IPS-20b (cell line): ENCODE measurements around the gene HK1.
"Not testable (repeated sequence)": the region's sequence is repeated elsewhere in the genome, so short reads cannot be mapped to it uniquely, and the experiment has no call there.

Experiments used
- H3K27ac ChIP-seq: one replicate; pipeline ENCODE4 v1.5.1; 2013; ENCODE audit warnings: low read length
- H3K27me3 ChIP-seq: 2 replicates; pipeline ENCODE4 v1.6.1; 2013; ENCODE audit warnings: mild to moderate bottlenecking, low read length, inconsistent platforms; ENCODE audit not compliant: insufficient read depth
- H3K36me3 ChIP-seq: 2 replicates; pipeline ENCODE4 v1.6.1; 2013; ENCODE audit warnings: low read depth, mild to moderate bottlenecking, inconsistent platforms, low read length, moderate library complexity; ENCODE audit not compliant: insufficient read depth
- H3K4me1 ChIP-seq: 2 replicates; pipeline ENCODE4 v1.6.1; 2013; ENCODE audit warnings: mild to moderate bottlenecking, control low read depth, inconsistent platforms, low read length, moderate library complexity; ENCODE audit not compliant: insufficient read depth
- H3K4me3 ChIP-seq: 2 replicates; pipeline ENCODE4 v1.5.1; 2013; ENCODE audit warnings: mild to moderate bottlenecking, low read length, inconsistent platforms
- H3K9ac ChIP-seq: 2 replicates; pipeline ENCODE4 v1.6.1; 2013; ENCODE audit warnings: low read depth, mild to moderate bottlenecking, inconsistent platforms, low read length, moderate library complexity
- H3K9me3 ChIP-seq: 2 replicates; pipeline ENCODE4 v1.6.1; 2013; ENCODE audit warnings: mild to moderate bottlenecking, low read depth, low read length, inconsistent platforms; ENCODE audit not compliant: insufficient read depth

The HK1 gene

DNA sequence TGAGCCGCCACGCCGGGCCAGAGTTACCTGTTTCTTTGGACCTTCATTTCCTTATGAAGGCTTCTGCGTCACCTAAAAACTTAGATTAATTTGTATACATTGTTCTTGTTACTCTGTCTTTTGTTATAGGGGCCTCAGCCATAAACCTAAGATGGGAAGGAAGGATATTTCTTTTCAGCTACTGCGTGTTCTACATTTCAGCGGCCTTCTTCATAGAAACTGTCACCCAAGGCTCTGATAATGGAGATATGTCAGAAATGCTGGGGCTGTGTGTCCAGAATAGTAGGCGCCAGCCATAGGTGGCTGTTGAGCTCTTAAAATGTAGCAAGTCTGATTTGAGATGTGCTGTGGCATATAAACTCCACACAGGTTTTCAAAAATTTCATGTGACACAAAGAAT is 52.9 kb downstream of the HK1 start:
- H3K9me3 ChIP-seq, result no peaks in the 10 kb centered on the region

DNA sequence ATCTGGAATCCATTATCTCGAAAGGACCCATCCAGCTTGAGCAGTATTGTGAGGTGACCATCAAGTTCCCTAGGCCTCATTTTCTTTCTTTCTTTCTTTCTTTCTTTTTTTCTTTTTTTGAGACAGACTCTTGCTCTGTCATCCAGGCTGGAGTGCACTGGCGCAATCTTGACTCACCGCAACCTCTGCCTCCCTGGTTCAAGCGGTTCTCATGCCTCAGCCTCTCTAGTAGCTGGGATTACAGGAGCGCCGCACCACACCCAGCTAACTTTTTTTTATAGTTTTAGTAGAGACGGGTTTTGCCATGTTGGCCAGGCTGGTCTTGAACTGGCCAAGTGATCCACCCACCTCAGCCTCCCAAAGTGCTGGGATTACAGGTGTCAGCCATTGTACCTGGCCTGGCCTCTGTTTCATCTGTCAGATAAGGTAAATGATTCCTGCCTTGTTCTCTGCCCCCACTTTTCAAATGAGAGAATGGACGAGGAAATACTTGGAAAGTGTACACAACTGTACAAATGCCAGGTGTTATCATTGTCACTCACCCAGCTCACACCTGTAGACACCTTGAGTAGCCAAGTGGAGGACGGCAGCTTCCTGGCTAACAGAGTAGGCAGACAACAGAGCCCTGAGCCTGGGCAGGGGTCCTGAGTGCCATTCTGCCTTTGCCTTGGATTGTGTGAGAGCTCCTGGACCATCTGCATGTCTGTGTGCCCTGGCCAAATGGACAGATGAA is 54.1 kb downstream of the HK1 start:
- H3K27ac ChIP-seq, result peak overlapping the region; percentile 6
- no peaks in the 10 kb centered on the region for H3K27me3 ChIP-seq
- peaks cover 52% of the 10 kb centered on the region for H3K4me1 ChIP-seq
- H3K4me3 ChIP-seq, result no peak overlapping the region
- no peaks in the 10 kb centered on the region for H3K9me3 ChIP-seq
- H3K9ac ChIP-seq, result peak overlapping the region; percentile 63; the same call in 1 of the 2 replicates
- H3K36me3 ChIP-seq, result peaks cover 9% of the 10 kb centered on the region; the same call in 1 of the 2 replicates

More for the DNA sequence above, 52.9 kb downstream of the HK1 start:
- Histone ChIP-seq H3K27ac (peak overlapping the region; percentile 94), H3K4me1 (peaks cover 55% of the 10 kb centered on the region), H3K27me3 (no peaks in the 10 kb centered on the region), H3K36me3 (peaks cover 9% of the 10 kb centered on the region; the same call in 1 of the 2 replicates), H3K9ac (peak overlapping the region; percentile 30; the same call in 1 of the 2 replicates), H3K4me3 (no peak overlapping the region)

DNA sequence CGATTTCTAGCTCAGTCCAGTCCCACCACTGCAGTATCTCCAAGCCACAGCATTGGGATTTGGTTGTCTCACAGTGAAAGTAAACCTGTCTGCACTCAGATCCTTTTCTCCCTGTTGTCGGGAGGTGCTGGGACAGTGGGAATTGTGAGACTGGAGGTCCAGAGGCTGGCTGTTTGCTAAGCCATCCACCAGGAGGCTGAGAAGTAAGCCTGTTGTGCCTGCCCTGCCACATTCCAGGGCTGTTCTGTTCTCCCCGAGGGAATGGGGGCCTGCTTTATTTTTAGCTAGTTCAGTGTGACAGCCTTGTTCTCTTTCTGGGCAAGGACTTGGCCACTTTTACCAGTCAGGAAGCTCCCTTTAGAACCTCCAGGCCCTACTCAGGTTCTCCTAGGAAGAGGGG is 54.9 kb downstream of the HK1 start:
- no peak overlapping the region for H3K4me3 ChIP-seq
- H3K4me1 ChIP-seq, result peaks cover 52% of the 10 kb centered on the region
- H3K27me3 ChIP-seq, result no peaks in the 10 kb centered on the region
- H3K27ac ChIP-seq, result peak overlapping the region; percentile 54
- H3K9me3 ChIP-seq, result no peaks in the 10 kb centered on the region
- H3K9ac ChIP-seq, result peak overlapping the region; percentile 63
- peaks cover 9% of the 10 kb centered on the region; the same call in 1 of the 2 replicates for H3K36me3 ChIP-seq

DNA sequence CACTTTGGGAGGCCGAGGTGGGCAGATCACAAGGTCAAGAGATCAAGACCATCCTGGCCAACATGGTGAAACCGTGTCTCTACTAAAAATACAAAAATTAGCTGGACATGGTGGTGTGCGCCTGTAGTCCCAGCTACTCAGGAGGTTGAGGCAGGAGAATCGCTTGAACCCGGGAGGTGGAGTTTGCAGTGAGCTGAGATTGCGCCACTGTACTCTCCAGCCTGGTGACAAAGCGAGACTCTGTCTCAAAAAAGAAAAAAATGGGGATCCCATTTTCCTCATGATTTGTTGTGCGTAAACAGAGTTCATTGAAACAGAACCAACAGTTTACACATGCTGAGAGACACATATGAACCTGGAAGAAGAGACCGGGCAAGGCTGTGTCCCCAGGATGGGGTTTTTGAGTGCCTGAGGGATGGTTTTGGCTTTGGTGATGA is 55.6 kb downstream of the HK1 start:
- H3K4me3 ChIP-seq, H3K36me3 ChIP-seq, H3K27me3 ChIP-seq, H3K9me3 ChIP-seq: not testable (repeated sequence)
- H3K27ac ChIP-seq, result peak overlapping the region; percentile 54
- peaks cover 52% of the 10 kb centered on the region for H3K4me1 ChIP-seq
- H3K9ac ChIP-seq, result peak overlapping the region; percentile 24; the same call in 1 of the 2 replicates

DNA sequence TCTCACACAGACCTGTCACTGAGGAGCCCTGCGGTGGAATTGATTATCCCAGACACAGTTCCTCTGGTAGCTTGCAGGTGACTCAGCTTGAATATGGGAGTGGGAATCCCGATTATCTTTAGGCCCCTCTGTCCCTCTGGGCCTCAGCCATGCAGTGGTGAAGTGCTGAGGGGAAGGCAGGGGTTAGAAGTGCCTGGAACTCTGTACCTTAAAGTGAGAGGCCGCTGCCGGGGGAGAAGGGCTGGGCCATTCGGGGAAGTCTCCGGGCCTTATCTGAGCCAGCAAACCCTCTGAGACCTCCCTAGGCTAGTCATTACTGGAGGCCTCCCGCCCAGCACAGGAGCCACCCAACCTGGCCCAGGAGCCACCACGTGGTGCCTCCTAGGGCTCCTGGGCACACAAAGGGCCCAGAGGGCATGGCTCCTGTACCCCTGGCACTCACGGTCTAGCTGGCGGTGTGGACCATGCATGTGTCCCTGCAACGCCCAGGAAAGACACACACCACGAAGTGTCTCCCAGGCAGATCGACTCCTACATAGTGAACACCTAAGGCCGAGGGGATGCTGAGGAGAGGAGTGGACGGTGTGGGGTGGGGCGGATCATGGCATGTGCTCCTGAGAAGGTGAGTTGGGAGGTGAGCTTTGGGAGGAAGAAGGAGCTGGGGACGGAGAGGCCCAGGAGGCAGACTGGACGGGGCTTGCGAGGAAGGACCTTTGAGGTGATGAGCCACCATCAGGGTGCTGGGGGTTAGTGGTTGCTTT is 56.2 kb downstream of the HK1 start:
- H3K9ac ChIP-seq, result peak overlapping the region; percentile 24; the same call in 1 of the 2 replicates
- no peaks in the 10 kb centered on the region for H3K9me3 ChIP-seq
- H3K4me3 ChIP-seq, result no peak overlapping the region
- peaks cover 51% of the 10 kb centered on the region for H3K4me1 ChIP-seq
- H3K36me3 ChIP-seq, result peaks cover 9% of the 10 kb centered on the region; the same call in 1 of the 2 replicates
- no peaks in the 10 kb centered on the region for H3K27me3 ChIP-seq
- peak overlapping the region; percentile 40 for H3K27ac ChIP-seq

DNA sequence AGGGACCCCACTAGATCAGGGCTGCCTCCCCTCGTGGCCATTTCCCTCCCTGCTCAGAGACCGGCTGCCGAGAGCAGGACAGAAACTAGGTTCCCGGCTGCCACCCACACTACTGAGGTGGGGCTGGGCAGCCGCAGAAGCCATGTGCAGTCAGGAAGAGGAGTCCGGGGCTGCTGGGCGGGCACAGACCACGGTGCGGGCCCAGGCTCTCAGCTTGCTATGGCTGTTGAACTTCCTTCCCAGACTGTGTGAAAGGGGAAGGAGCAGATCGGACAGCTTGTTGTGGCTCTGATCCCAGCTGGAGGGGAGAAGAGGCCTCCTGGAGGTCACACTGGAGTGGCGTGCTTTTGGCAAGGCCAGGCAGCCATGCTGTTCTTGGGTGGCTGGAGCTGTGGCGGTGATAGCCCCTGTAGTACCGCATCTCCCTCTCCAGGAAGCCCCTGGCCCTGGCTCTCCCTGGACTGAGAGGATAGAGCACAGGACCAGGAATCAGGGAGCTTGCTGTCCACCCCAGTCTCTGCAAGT is 56.8 kb downstream of the HK1 start:
- no peaks in the 10 kb centered on the region for H3K27me3 ChIP-seq
- H3K27ac ChIP-seq, result no peak overlapping the region
- no peak overlapping the region for H3K9ac ChIP-seq
- H3K4me1 ChIP-seq, result peaks cover 49% of the 10 kb centered on the region
- peaks cover 9% of the 10 kb centered on the region; the same call in 1 of the 2 replicates for H3K36me3 ChIP-seq
- H3K4me3 ChIP-seq, result no peak overlapping the region
- H3K9me3 ChIP-seq, result no peaks in the 10 kb centered on the region

DNA sequence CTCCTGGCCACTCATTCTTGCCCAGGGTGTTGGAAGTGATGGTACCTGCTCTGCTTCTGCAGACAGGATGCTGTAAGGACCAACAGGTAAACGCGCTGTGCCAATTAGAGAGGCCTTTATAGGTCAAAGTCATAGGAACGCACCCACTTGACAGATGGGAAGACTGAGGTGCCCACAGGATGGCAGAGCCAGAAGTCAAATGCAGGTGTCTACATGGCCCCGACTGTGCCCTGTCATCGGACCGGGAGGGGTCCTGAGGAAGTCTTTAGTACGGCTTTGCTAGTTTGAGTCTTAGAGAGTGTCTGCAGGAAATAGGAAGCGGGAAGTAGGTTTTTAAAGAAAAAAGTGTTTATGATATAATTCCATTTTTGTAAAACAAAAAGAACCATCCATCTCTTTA is 57.3 kb downstream of the HK1 start:
- peaks cover 44% of the 10 kb centered on the region for H3K4me1 ChIP-seq
- H3K27ac ChIP-seq, result no peak overlapping the region
- H3K36me3 ChIP-seq, result peaks cover 9% of the 10 kb centered on the region; the same call in 1 of the 2 replicates
- no peaks in the 10 kb centered on the region for H3K27me3 ChIP-seq
- H3K9ac ChIP-seq, result no peak overlapping the region
- H3K4me3 ChIP-seq, result no peak overlapping the region
- H3K9me3 ChIP-seq, result no peaks in the 10 kb centered on the region

DNA sequence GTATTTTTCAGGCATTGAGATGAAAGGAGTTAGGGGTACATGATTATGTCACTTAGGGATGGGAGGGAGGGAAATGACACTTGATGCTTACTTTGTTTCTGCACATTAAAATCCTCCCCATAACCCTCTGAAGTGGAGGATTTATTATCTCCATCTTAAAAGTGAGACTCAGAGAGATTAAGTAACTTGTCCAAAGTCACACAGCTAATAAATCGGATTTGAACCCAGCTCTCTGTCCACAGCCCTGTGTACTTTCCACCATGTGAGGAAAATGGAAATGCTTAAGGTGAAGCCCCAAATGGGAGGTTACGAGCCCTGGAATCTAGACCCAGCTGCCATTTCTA is 58.6 kb downstream of the HK1 start:
- no peaks in the 10 kb centered on the region for H3K27me3 ChIP-seq
- peak overlapping the region; percentile 23; the same call in 1 of the 2 replicates for H3K9ac ChIP-seq
- H3K27ac ChIP-seq, result no peak overlapping the region
- H3K9me3 ChIP-seq, result no peaks in the 10 kb centered on the region
- peaks cover 42% of the 10 kb centered on the region for H3K4me1 ChIP-seq
- H3K4me3 ChIP-seq, result no peak overlapping the region
- no peaks in the 10 kb centered on the region; the same call in 1 of the 2 replicates for H3K36me3 ChIP-seq

DNA sequence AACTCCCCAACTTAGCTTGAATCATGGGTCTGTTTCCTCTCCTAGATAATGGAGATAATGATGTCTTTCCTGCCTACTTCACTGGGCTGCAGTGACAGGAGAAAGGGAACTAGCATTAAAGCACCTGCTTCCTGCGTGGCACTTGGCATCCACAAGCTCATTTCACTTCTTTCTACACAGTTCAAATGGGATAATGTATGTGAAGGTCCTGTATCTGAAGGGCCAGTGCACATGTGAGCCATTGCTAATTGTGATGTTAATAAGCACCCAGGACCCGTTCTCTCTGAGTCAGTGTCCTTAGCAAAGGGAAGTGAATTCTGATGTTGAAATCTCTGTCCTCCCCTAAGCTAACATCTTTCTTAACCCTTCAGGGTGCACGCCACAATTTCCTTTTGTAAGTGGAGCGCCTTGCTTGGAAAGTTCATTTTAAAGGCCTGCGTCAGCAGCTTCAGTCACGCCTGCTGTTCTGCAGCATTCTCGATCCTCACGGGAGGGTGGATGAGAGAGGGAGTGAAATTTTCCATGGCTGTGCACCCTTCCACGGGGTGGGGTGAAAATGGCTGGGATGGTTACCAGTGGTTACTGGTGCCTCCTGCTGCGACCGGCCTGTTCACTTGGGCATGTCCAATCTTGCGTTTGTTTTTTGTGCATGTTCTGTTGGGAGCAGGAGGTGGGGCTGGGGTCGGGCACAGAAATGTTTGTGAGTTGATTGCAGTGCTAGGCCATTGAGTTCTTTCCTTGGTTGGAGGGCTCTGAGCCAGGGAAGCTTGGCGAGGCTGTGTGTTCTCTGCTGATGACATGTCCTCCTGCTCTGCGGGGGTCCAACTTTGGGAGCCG is 59.2 kb downstream of the HK1 start:
- H3K4me3 ChIP-seq, result no peak overlapping the region
- H3K9ac ChIP-seq, result peak overlapping the region; percentile 23; the same call in 1 of the 2 replicates
- H3K36me3 ChIP-seq, result no peaks in the 10 kb centered on the region; the same call in 1 of the 2 replicates
- H3K4me1 ChIP-seq, result peaks cover 42% of the 10 kb centered on the region
- no peaks in the 10 kb centered on the region for H3K9me3 ChIP-seq
- H3K27me3 ChIP-seq, result no peaks in the 10 kb centered on the region
- H3K27ac ChIP-seq, result peak overlapping the region; percentile 16

DNA sequence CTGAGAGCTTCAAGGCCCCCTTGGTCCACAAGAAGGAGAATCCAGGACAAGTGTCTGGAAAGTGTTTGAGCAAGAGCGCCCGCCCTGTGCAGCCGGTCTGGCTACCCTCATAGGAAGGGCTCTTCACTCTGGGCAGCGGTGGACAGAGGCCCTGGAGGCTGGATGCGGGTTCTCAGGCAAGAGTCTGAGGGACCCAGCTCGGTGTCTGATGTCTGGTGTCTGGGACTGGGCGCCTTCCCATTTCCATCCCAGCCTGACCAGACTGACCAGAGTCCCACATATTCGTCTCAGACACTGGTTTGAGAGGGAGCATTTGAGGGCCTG is 59.8 kb downstream of the HK1 start:
- H3K27ac ChIP-seq, result peak overlapping the region; percentile 16
- no peaks in the 10 kb centered on the region for H3K9me3 ChIP-seq
- H3K9ac ChIP-seq, result peak overlapping the region; percentile 23; the same call in 1 of the 2 replicates
- no peak overlapping the region for H3K4me3 ChIP-seq
- peaks cover 36% of the 10 kb centered on the region for H3K4me1 ChIP-seq
- H3K27me3 ChIP-seq, result no peaks in the 10 kb centered on the region
- H3K36me3 ChIP-seq, result 0 out of 2 replicates have a peak, but pooled peaks cover under 1% of the 10 kb centered on the region
